B cell (primary cell): ENCODE results near the gene ELL. TPM values are rescaled to one million over a fixed set of nuclear protein-coding genes. Genes with fewer than 3 reads are reported as not detected.

Experiments used
- ATAC-seq: fragments of 200-7000 bp; cut with Tn5 transposase; one replicate; pipeline ENCODE4 v1.10.0; 2021; ENCODE audit warnings: low read depth, mild to moderate bottlenecking, moderate number of reproducible peaks, moderate library complexity
- CTCF ChIA-PET: fragments of 350-600 bp; sonication (Branson Sonifier 250); formaldehyde crosslinking; loops from one replicate; lab custom pipeline; 2021; ENCODE audit warnings: antibody characterized with exemption, inconsistent platforms; lab: Charles Lee
- POLR2A ChIA-PET: fragments of 350-600 bp; sonication (Branson Sonifier 250); formaldehyde crosslinking; loops from one replicate; lab custom pipeline; 2021; ENCODE audit warnings: antibody characterized with exemption; lab: Charles Lee
- DNase-seq: peaks from one replicate; pipeline ENCODE4 v3.0.0; 2013
- H2AFZ ChIP-seq: 2 replicates; pipeline ENCODE4 v1.6.1; 2012; ENCODE audit warnings: mild to moderate bottlenecking, low read depth, low read length; ENCODE audit not compliant: insufficient read depth, poor library complexity, severe bottlenecking
- H3K27ac ChIP-seq, 2 donors: 1 replicate in 1 of 2; 2 replicates in 1 of 2; pipeline ENCODE4 v1.5.1; 2012 to 2013; ENCODE audit warnings: low read length in 2 of 2, mild to moderate bottlenecking in 2 of 2, moderate library complexity in 1 of 2
- H3K27me3 ChIP-seq, 4 experiments: fragments of 200-600 bp in 1 of 4; sonication (generic) in 1 of 4; replicated peaks in 1 of 4; 1 replicate in 2 of 4; 2 replicates in 2 of 4; pipeline versions ENCODE4 v1.6.1 to v1.7.0; 2013 to 2016; ENCODE audit warnings: low read length in 3 of 4, mild to moderate bottlenecking in 2 of 4, mixed read lengths in 1 of 4, moderate library complexity in 1 of 4; ENCODE audit not compliant: insufficient read depth in 4 of 4, control insufficient read depth in 3 of 4; ENCODE audit errors: control extremely low read depth in 1 of 4
- H3K36me3 ChIP-seq, 2 experiments: replicated peaks in 1 of 2; 1 replicate in 1 of 2; 2 replicates in 1 of 2; pipeline versions ENCODE4 v1.6.1 to v1.7.1; 2013; ENCODE audit warnings: low read length in 1 of 2; ENCODE audit not compliant: insufficient read depth in 2 of 2, control insufficient read depth in 1 of 2; ENCODE audit errors: control extremely low read depth in 1 of 2, extremely low read depth in 1 of 2
- H3K4me1 ChIP-seq, 2 donors: fragments of 200-600 bp in 1 of 2; sonication (generic) in 1 of 2; 1 replicate in 1 of 2; 2 replicates in 1 of 2; pipeline versions ENCODE4 v1.5.1 to v1.6.1; 2013 to 2017; ENCODE audit warnings: low read length in 2 of 2; ENCODE audit not compliant: control insufficient read depth in 2 of 2, insufficient read depth in 2 of 2
- H3K4me2 ChIP-seq: replicated peaks from 2 replicates; pipeline ENCODE3; 2012; ENCODE audit warnings: mild to moderate bottlenecking, low read depth, low read length; ENCODE audit not compliant: poor library complexity, severe bottlenecking
- H3K4me3 ChIP-seq, 5 experiments: fragments of 200-600 bp in 1 of 5; sonication (generic) in 1 of 5; 1 replicate in 3 of 5; 2 replicates in 2 of 5; pipeline versions ENCODE4 v1.5.1 to v1.7.0; 2011 to 2016; ENCODE audit warnings: low read length in 4 of 5, mild to moderate bottlenecking in 4 of 5, low read depth in 2 of 5, control low read depth in 1 of 5, moderate library complexity in 1 of 5; ENCODE audit not compliant: insufficient read depth in 1 of 5; ENCODE audit errors: control extremely low read depth in 1 of 5, extremely low read depth in 1 of 5
- H3K79me2 ChIP-seq: fragments of 200-600 bp; sonication (generic); one replicate; pipeline ENCODE4 v1.6.0; 2016; ENCODE audit warnings: low read length; ENCODE audit not compliant: control insufficient read depth, insufficient read depth
- H3K9ac ChIP-seq: fragments of 200-600 bp; sonication (generic); 2 replicates; pipeline ENCODE4 v1.6.1; 2017; ENCODE audit warnings: mild to moderate bottlenecking, low read length, moderate library complexity
- H3K9me3 ChIP-seq, 3 donors: one replicate each; pipeline versions ENCODE4 v1.6.1 to v1.7.1; 2013; ENCODE audit warnings: low read length in 2 of 3; ENCODE audit not compliant: control insufficient read depth in 2 of 3, insufficient read depth in 1 of 3; ENCODE audit errors: control extremely low read depth in 1 of 3
- H4K20me1 ChIP-seq: 2 replicates; pipeline ENCODE4 v1.6.0; 2012; ENCODE audit warnings: mild to moderate bottlenecking, low read length; ENCODE audit not compliant: insufficient read depth, control insufficient read depth, poor library complexity, severe bottlenecking
- H3K27ac Mint-ChIP-seq: one replicate; pipeline ENCODE4 v1.8.0; 2021; ENCODE audit warnings: mixed read lengths
- H3K27me3 Mint-ChIP-seq: one replicate; pipeline ENCODE4 v1.8.0; 2021; ENCODE audit warnings: mixed read lengths
- H3K4me1 Mint-ChIP-seq: one replicate; pipeline ENCODE4 v1.8.0; 2021; ENCODE audit warnings: mixed read lengths
- H3K4me3 Mint-ChIP-seq: one replicate; pipeline ENCODE4 v1.8.0; 2021; ENCODE audit warnings: mixed read lengths
- H3K9me3 Mint-ChIP-seq: one replicate; pipeline ENCODE4 v1.8.0; 2022; ENCODE audit warnings: mixed read lengths; ENCODE audit not compliant: insufficient read depth
- CTCF ChIP-seq: fragments of 200-600 bp; IDR thresholded peaks from one replicate; pipeline ENCODE4 v1.8.0; 2022; ENCODE audit warnings: antibody characterized with exemption, mild to moderate bottlenecking
- EZH2 ChIP-seq: IDR thresholded peaks from 2 replicates; pipeline ENCODE4 v1.6.1; 2012; ENCODE audit warnings: borderline replicate concordance, low read depth, mild to moderate bottlenecking, moderate library complexity, low read length; ENCODE audit not compliant: insufficient read depth, poor library complexity, severe bottlenecking
- WGBS: methylation state at CpG from one replicate; pipeline ENCODE4 v1.1.5; 2013; ENCODE audit warnings: missing lambda C conversion rate; ENCODE audit not compliant: insufficient coverage; 5-methylcytosine and 5-hydroxymethylcytosine counted together
- intact Hi-C: fragments of 100-400 bp; cut with micrococcal nuclease; formaldehyde crosslinking; loops from one replicate; pipeline ENCODE4 v1.10.0; 2022
- polyA plus RNA-seq: library from polyadenylated mRNA; depleted of rRNA; stranded (reverse); fragments of >200 nt; gene quantifications from 2 replicates; pipeline ENCODE4 v1.2.3, GENCODE V29; 2012
- total RNA-seq, 2 donors: library from RNA; stranded (reverse); fragments of 120-200 nt in 1 of 2; gene quantifications; 1 replicate in 1 of 2; 2 replicates in 1 of 2; pipeline versions ENCODE4 v1.2.3 to v1.2.4, GENCODE V29; 2013 to 2022

The ELL gene
- total and polyA plus RNA-seq, 2 donors (not counting 1 experiment from before 2014, with no cell fraction given): 21.2 to 31.4 TPM

GRCh38 chr19:18422530-18423191 is 99.2 kb downstream of the ELL start:
- peaks cover 47% of the 10 kb centered on the region for H3K4me1 Mint-ChIP-seq
- intact Hi-C loops: loop anchor here (5.0 kb wide), 1 partner anchor 35 kb away; the partner anchor contains the start of gene GDF15
- peaks cover 12% of the 10 kb centered on the region for H3K27me3 Mint-ChIP-seq
- DNase-seq (no peak), ATAC-seq (no peak)
- Histone ChIP-seq H3K9ac (no peak overlapping the region), H3K36me3 (no peaks in the 10 kb centered on the region), H2AFZ (no peak overlapping the region), H3K4me3 (peak overlapping the region in 1 of 5 experiments; percentile 19), H3K79me2 (peaks cover 28% of the 10 kb centered on the region), H3K27me3 (peaks cover 0 to 17% (median 7%) of the 10 kb centered on the region in 4 experiments), H3K9me3 (peaks cover 0 to 11% (median 0%) of the 10 kb centered on the region in 3 donors), H3K4me2 (peak overlapping the region; percentile 57), H3K4me1 (peaks cover 36 to 47% of the 10 kb centered on the region in 2 donors), H4K20me1 (peaks cover 48% of the 10 kb centered on the region), H3K27ac (no peak overlapping the region)
- H3K27ac Mint-ChIP-seq: no peak overlapping the region
- ChIA-PET CTCF (interaction anchor here (1.0 to 1.6 kb wide), 3 partner anchors 11 to 73 kb away, joined by 3 to 5 read pairs (median 3); no protein-coding TSS in a partner anchor), POLR2A (interaction anchor here (0.5 to 1.4 kb wide), 3 partner anchors 9 to 282 kb away, joined by 3 to 5 read pairs (median 3); no protein-coding TSS in a partner anchor)
- WGBS: 48% methylated on average over 11 of the region's 14 CpGs
- TF ChIP-seq CTCF: no peak
- no peak for TF ChIP-seq EZH2
- H3K9me3 Mint-ChIP-seq: no peaks in the 10 kb centered on the region
- H3K4me3 Mint-ChIP-seq: no peak overlapping the region
